Right renal pelvis (tissue), 4 donors: ENCODE measurements around the gene ACHE. TPM values are rescaled to one million over a fixed set of nuclear protein-coding genes. Genes with fewer than 3 reads are reported as not detected.
"Not testable (repeated sequence)": the region's sequence is repeated elsewhere in the genome, so short reads cannot be mapped to it uniquely, and the experiment has no call there.

Source experiments
- DNase-seq, 4 donors: peaks; one replicate each; pipeline ENCODE4 v3.0.0-alpha.2; 2013; ENCODE audit warnings: low read depth in 4 of 4, low spot score in 3 of 4, missing footprints in 1 of 4
- polyA plus RNA-seq, 4 donors: library from polyadenylated mRNA; unstranded; fragments of 120-200 nt; gene quantifications; one replicate each; pipeline ENCODE4 v1.2.1, GENCODE V29; 2013; ENCODE audit not compliant: insufficient read length in 4 of 4

Gene ACHE
- 1 to 10 TPM; 3.8 to 7.1 (median 4.7) TPM for polyA plus RNA-seq

DNA sequence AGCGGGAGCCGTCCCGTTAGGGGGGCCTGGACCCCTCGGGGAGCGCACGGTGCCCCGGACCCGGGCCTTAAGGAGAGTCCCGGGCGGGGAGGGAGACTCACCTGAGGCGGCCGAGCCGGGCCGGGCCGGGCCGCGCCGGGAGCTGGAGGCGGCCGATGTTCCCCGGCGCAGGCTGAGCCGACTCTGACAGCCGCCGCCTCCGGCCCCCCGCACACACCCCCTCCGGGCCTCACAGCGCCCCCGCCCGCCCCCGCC lies at the start of gene ACHE:
Gene ACHE (minus strand): TSS at position 188 of the 255 bp plus-strand sequence. CDS start 1,656 bp downstream, outside the sequence.
- DNase-seq, result no peak

- no peak for DNase-seq
These were observed 48.5 kb upstream of the ACHE start for GRCh38 chr7:100944138-100944537.

DNA sequence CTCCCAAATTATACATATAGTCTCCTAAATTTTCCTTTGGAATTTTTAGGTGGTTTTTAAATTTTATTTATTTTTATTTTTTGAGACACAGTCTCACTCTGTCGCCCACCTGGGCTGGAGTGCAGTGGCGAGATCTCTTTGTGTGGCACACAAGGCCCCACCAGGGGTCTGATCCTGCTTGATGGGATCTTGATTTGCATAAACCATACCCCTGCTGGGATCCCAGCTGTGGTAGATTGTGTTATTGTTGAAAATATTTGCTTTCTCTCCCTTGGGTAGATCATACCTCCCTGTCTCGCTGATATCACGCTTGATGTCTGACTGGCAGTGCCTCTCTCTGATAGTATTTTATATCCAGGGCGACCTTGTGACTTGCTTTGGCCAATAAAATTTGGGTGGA lies 48.0 kb upstream of the ACHE start:
- DNase-seq, result no peak

DNA sequence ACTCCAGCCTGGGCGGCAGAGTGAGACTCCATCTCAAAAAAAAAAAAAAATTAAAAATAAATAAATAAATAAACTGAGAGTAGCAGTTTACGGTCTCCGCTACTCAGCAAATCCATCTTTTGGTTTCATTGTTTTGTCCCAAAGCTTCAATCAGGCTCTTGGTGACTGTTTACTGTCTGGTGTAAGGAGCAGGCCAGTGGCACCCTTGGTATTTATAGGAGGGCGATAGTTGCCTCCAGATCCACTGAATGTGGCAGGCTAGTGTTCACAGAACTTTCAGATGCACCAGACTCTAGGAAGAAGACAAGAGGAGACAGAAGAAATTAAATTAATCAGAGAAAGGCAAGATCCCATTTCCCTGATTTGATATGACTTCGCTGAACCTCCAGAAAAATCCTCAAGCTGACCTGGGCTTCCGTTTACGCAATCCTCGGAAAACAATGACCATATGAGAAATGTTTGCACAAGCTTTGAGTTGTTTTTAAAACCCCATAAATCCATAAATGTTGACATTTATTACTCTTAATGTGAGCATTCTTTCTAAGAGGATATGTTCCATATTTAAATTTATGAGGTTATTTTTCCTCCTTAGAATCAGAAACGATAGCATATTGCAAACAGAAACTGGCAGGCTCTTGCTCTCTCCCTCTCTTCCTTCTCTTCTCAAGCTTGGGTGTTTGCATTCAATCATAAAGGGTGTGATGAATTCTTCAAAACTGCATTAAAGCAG lies 46.5 kb upstream of the ACHE start:
- DNase-seq, result no peak

DNA sequence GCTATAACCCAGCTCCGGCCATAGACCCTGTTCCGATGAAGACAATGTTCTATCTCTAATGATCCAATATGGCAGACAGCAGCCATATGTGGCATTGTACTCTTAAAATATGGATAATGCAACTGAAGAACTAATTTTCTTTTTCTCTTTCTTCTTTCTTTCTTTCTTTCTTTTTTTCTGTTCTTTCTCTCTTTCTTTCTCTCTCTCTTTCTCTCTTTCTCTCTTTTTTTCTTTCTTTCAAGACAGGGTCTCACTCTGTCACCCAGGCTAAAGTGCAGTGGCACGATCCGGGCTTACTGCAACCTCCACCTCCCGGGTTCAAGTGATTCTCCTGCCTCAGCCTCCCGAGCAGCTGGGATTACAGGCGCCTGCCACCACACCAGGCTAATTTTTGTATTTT lies 40.5 kb upstream of the ACHE start:
- DNase-seq, result not testable (repeated sequence)

DNA sequence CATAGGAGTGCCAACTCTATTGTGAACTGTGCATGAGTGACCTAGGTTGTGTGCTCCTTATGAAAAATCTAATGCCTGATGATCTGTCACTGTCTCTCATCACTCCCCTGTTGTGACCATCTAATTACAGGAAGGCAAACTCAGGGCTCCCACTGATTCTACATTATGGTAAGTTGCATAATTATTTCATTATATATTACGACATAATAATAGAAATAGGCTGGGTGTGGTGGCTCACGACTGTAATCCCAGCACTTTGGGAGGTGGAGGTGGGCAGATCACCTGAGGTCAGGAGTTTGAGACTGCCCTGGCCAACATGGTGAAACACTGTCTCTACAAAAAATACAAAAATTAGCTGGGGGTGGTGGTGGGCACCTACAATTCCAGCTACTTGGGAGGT lies 39.7 kb upstream of the ACHE start:
- DNase-seq, result not testable (repeated sequence)

DNA sequence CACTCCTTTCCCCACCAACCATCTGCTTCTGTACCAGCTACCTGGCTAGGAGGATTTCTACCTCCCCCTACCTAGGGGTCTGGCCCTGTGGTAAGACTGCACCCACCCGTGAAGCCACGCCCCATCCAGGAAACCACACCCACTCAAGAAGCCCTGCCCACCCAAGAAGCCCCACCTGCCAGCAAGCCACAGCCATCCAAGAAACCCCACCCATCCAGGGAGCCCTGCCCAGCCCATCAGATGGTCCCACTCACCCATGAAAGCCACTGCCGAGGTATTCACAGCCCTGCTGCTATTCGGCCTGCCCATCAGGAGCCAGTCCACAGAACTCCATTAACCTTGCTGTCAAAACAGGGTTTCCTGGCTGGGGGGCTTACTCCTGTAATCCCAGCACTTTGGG lies 38.0 kb upstream of the ACHE start:
- no peak for DNase-seq

DNA sequence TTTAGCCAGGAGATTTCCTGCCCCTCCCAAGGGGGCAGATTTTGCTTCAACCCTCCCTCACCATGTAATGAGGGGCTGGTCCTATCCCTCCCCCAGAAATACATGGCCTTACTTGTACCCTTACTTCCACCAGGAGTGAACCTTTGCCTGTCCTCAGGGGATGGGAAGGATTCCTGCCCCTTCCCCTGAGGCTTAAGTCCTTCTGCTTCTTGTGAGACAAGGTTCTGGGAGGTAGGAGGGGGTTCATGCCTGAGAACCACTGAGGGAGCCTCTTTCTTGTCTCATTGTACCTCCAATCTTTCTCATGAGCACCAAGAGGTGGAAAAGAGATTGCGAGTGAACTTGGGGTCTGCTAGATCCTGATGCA lies 34.1 kb upstream of the ACHE start:
- no peak for DNase-seq

DNA sequence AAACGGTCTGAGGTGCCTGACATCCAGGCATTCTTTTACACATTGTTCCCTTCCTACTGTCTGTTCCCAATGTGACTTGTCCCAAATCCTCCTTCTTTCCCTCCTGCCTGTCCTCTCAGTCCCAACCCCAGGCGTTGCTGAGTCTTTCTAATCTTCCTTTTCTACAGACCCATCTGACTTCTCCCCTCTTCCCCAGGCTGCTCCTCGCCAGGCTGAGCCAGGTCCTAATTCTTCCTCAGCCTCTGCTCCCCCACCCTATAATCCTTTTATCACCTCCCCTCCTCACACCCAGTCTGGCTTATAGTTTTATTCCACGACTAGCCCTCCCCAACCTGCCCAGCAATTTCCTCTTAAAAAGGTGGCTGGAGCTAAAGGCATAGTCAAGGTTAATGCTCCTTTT lies 27.9 kb upstream of the ACHE start:
- DNase-seq, result not testable (repeated sequence)

- DNase-seq, result no peak
These were observed 25.4 kb upstream of the ACHE start for GRCh38 chr7:100921039-100921438.

- DNase-seq, result not testable (repeated sequence)
These were observed 24.2 kb upstream of the ACHE start for GRCh38 chr7:100919779-100920437.

DNA sequence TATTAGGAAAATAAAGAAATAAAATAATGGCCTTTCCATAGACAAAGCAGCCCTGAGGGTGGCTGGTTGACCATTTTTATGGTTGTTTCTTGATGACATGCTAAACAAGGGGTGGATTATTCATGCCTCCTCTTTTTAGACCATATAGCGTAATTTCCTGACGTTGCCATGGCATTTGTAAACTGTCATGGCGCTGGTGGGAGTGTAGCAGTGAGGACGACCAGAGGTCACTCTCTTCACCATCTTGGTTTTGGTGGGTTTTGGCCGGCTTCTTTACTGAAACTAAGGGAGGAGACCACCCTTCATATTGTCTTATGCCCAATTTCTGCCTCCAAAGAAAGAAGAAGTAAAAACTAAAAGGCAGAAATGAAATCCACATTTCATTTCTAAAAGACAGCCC lies 23.6 kb upstream of the ACHE start:
- DNase-seq, result not testable (repeated sequence)

GRCh38 chr7:100914879-100915447 lies 19.3 kb upstream of the ACHE start:
- DNase-seq, result no peak

DNA sequence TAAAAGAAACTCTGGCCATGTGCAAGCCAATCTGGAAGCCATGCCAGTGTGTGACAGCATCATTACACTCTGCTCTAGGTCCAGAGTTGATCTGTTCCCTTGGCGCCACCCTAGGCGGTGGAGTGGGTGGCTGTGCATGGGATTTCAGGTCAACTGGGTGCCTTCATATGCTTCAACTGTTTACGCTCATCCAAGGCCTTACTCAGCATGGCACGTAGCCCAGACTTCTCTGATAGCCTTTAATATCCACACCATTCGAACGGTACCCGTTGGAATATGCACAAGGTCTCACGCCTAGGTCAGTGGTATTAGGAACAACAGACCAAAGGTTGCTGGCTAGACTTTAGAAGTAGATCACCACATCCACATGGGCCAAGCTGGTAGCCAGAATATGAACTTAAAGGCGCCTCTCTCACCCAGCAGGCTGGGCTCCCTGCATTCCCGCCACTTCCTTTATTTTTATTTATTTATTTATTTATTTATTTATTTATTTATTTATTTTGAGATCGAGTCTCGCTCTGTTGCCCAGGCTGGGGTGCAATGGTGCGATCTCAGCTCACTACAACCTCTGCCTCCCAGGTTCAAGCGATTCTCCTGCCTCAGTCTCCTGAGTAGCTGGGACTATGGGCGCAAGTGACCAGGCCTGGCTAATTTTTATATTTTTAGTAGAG lies 18.7 kb upstream of the ACHE start:
- no peak for DNase-seq

DNA sequence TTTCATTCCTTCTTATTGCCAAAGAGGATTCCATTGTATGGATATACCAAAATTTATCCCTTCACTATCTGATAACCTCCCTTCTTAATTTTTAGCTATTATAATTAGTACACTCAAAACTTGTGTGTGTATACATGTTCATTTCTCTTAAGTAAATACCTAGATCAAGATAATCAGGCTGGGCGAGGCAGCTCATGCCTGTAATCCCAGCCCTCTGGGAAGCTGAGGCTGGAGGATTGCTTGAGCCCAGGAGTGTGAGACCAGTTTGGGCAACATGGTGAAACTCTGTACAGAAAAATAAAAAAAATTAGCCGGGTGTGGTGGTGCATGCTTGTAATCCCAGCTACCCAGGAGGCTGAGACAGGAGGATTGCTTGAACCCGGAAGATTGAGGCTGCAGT lies 15.8 kb upstream of the ACHE start:
- no peak for DNase-seq

GRCh38 chr7:100910443-100910842 lies 14.8 kb upstream of the ACHE start:
- not testable (repeated sequence) for DNase-seq

- no peak for DNase-seq
These were observed 12.8 kb upstream of the ACHE start for GRCh38 chr7:100908512-100908911.

GRCh38 chr7:100902638-100903037 lies 7.0 kb upstream of the ACHE start:
- no peak for DNase-seq

DNA sequence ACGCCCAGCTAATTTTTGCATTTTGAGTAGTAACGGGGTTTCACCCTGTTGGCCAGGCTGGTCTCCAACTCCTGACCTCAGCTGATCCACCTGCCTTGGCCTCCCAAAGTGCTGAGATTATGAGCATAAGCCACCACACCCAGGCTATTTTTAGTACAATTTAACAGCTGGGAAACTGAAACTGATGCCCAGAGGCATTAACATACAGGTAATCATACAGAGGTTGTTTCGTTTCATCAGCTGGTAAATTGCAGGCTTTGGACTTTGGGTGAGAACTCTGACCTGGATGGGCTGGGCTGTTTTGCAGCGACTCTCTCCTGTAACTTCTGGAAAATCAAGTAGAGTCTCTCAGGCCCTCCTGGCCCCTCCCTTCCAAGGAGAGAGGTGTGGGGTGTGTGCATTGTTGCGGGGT lies 6.2 kb upstream of the ACHE start:
- DNase-seq, result no peak

GRCh38 chr7:100900978-100901377 lies 5.3 kb upstream of the ACHE start:
- no peak for DNase-seq

GRCh38 chr7:100899432-100899831 lies 3.7 kb upstream of the ACHE start:
- no peak for DNase-seq
